ENCODE measurements around the gene RHO.
"Not testable (repeated sequence)": the region's sequence is repeated elsewhere in the genome, so short reads cannot be mapped to it uniquely, and the experiment has no call there.

The RHO gene

DNA sequence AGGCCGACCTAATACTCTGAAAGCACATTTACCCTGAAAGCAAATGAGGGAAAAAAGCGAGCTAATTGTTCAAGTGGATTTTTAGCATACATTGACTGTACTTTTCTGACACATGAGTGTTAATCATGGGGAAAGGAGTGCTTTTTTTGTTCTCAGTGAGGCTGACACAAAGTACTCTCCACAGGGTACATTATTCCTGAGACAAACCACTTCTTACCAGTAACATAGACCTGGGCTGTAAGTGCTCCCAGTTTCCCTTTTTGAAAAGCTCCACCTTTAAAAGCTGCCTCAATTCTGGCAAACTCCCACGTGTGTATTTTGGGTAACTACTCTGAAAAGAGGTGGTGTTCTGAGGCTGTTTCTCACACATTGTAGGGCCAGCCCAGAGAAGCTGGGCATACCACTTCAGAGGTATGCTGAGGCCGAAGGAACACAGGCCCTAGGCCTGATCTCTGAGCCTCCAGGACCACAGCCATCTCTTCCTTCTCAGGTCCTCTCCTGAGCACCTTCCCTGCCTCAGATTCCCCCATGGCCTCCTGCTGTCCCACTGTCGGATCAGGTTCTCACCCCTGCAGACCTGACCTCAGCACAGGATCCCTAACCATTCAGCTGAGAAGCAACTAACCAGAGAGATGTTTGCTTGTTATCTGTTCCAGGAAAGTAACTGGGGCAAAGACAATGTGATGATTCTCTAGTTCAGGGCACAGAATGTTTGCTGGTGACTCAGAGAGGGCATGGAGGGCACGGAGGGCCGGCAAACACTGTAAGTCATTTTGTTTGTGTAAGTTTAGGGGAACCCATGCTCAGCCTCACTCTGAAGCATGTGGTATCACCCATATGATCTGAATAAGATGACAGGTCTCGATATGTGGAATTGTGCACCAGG lies 29.6 kb upstream of the RHO start:
- H3K4me3 ChIP-seq (ENCODE audit: insufficient read depth, low read length, poor library complexity, severe bottlenecking); H2AFZ ChIP-seq (ENCODE audit: low read depth, low read length, severe bottlenecking); H3F3A ChIP-seq (ENCODE audit: insufficient read depth); H3K27me3 ChIP-seq (ENCODE audit: low read length); H3K79me2 ChIP-seq (ENCODE audit: insufficient read depth, low read length); H3K36me3 ChIP-seq (ENCODE audit: low read length); H3K9me2 ChIP-seq (replicated peaks; ENCODE audit: insufficient read depth, low read length); H3K9me3 ChIP-seq (ENCODE audit: insufficient read depth, low read length); H3K27ac ChIP-seq (ENCODE audit: low read depth, low read length); H3K9ac ChIP-seq (ENCODE audit: low read length); H3K4me2 ChIP-seq (ENCODE audit: low read depth, low read length, poor library complexity, severe bottlenecking); H4K20me1 ChIP-seq (ENCODE audit: low read depth, low read length): not testable (repeated sequence)

DNA sequence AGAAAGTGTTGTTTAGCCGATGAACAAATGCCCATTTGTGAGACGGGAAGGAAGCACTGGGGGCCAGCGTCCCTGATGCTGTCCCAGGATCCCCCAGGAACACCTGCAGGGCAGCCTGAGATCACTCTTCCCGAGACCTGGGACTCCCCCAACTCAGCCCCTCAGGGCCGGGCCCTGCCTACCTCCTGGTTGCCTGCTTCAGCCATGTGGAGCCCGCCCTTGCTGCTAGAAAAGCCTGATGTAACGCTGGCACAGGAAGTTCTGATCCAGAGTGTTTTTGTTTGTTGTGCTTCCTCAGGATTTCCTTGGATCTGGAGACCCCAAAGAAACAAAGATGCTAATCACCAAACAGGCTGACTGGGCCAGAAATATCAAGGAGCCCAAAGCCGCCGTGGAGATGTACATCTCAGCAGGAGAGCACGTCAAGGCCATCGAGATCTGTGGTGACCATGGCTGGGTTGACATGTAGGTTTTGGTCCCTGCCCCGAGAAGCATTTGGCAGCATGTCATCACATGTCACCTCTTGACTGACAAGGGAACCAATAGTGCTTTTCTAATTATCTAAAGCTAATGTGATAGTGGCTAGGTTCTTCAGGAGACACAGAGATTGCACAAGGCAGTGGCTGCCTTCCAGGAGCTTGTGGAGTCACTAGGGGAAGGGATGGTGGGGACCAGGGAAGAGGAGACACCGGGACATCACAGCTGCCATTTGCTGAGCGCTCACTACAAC lies 28.7 kb upstream of the RHO start:
- not testable (repeated sequence) for H2AFZ ChIP-seq (ENCODE audit: low read depth, low read length, severe bottlenecking); H3K9me2 ChIP-seq (replicated peaks; ENCODE audit: insufficient read depth, low read length); H3K4me2 ChIP-seq (ENCODE audit: low read depth, low read length, poor library complexity, severe bottlenecking); H3K4me3 ChIP-seq (ENCODE audit: insufficient read depth, low read length, poor library complexity, severe bottlenecking); H3F3A ChIP-seq (ENCODE audit: insufficient read depth); H3K36me3 ChIP-seq (ENCODE audit: low read length); H3K27me3 ChIP-seq (ENCODE audit: low read length); H3K9me3 ChIP-seq (ENCODE audit: insufficient read depth, low read length); H4K20me1 ChIP-seq (ENCODE audit: low read depth, low read length); H3K79me2 ChIP-seq (ENCODE audit: insufficient read depth, low read length); H3K9ac ChIP-seq (ENCODE audit: low read length); H3K27ac ChIP-seq (ENCODE audit: low read depth, low read length)

DNA sequence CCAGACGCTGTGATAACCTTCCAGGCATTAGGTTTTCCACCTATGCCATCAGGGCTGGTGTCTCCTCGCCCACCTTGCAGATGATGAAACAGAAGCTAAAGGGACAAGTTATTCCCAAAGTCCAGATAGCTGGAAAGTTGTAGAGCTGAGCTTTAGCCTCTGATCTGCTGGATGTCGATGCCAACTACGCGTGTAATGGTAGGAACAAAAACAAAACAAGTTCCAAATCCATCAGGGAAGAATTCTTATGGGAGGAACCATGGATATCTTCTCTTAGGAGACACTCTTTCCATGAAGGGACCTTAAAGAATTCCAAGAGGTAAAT lies 28.1 kb upstream of the RHO start:
- H3K4me3 ChIP-seq (ENCODE audit: insufficient read depth, low read length, poor library complexity, severe bottlenecking): no peak overlapping the region
- H3K9me2 ChIP-seq (replicated peaks; ENCODE audit: insufficient read depth, low read length): no peaks in the 10 kb centered on the region
- TF ChIP-seq, protein P1, sequence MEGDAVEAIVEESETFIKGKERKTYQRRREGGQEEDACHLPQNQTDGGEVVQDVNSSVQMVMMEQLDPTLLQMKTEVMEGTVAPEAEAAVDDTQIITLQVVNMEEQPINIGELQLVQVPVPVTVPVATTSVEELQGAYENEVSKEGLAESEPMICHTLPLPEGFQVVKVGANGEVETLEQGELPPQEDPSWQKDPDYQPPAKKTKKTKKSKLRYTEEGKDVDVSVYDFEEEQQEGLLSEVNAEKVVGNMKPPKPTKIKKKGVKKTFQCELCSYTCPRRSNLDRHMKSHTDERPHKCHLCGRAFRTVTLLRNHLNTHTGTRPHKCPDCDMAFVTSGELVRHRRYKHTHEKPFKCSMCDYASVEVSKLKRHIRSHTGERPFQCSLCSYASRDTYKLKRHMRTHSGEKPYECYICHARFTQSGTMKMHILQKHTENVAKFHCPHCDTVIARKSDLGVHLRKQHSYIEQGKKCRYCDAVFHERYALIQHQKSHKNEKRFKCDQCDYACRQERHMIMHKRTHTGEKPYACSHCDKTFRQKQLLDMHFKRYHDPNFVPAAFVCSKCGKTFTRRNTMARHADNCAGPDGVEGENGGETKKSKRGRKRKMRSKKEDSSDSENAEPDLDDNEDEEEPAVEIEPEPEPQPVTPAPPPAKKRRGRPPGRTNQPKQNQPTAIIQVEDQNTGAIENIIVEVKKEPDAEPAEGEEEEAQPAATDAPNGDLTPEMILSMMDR (IDR thresholded peaks at IDR 0.05; ENCODE audit: insufficient read depth, low read length, poor library complexity, severe bottlenecking): no peak
- TF ChIP-seq EZH2phosphoT487 (conservative IDR thresholded peaks at IDR 0.05; ENCODE audit: low read length): no peak
- no peaks in the 10 kb centered on the region for H4K20me1 ChIP-seq (ENCODE audit: low read depth, low read length)
- H3K79me2 ChIP-seq (ENCODE audit: insufficient read depth, low read length): no peaks in the 10 kb centered on the region
- no peak overlapping the region for H3K4me2 ChIP-seq (ENCODE audit: low read depth, low read length, poor library complexity, severe bottlenecking)
- no peaks in the 10 kb centered on the region for H3K36me3 ChIP-seq (ENCODE audit: low read length)
- no peaks in the 10 kb centered on the region for H3F3A ChIP-seq (ENCODE audit: insufficient read depth)
- no peak overlapping the region for H3K9ac ChIP-seq (ENCODE audit: low read length)
- no peak overlapping the region for H2AFZ ChIP-seq (ENCODE audit: low read depth, low read length, severe bottlenecking)
- no peaks in the 10 kb centered on the region for H3K27me3 ChIP-seq (ENCODE audit: low read length)
- no peaks in the 10 kb centered on the region for H3K9me3 ChIP-seq (ENCODE audit: insufficient read depth, low read length)
- H3K27ac ChIP-seq (ENCODE audit: low read depth, low read length): no peak overlapping the region

DNA sequence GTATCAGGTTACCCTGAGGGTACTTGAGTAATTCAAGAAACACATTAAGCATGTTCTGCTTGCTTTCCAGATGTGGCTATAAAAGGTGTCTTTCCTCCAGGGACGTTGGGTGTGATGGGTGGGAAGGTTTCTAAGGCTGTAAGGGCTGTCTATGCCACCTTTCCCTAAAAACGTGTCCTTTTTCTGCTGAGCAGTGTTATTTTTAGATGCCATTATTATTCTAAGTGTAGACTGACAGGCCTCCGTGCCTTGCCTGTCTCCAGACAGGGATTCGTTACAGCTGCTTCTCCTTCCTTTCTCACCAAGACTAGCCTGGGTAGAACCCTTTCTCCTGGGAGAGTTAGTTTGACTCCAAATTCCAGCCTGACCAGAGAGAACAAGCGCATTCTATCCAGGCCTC lies 26.8 kb upstream of the RHO start:
- H3K9ac ChIP-seq (ENCODE audit: low read length): no peak overlapping the region
- H2AFZ ChIP-seq (ENCODE audit: low read depth, low read length, severe bottlenecking): no peak overlapping the region
- H3K9me2 ChIP-seq (replicated peaks; ENCODE audit: insufficient read depth, low read length): no peaks in the 10 kb centered on the region
- no peak overlapping the region for H3K4me2 ChIP-seq (ENCODE audit: low read depth, low read length, poor library complexity, severe bottlenecking)
- H4K20me1 ChIP-seq (ENCODE audit: low read depth, low read length): no peaks in the 10 kb centered on the region
- TF ChIP-seq, protein P1 (IDR thresholded peaks at IDR 0.05; ENCODE audit: insufficient read depth, low read length, poor library complexity, severe bottlenecking): no peak
- no peak for TF ChIP-seq EZH2phosphoT487 (conservative IDR thresholded peaks at IDR 0.05; ENCODE audit: low read length)
- H3K36me3 ChIP-seq (ENCODE audit: low read length): no peaks in the 10 kb centered on the region
- no peaks in the 10 kb centered on the region for H3F3A ChIP-seq (ENCODE audit: insufficient read depth)
- H3K27me3 ChIP-seq (ENCODE audit: low read length): no peaks in the 10 kb centered on the region
- no peak overlapping the region for H3K4me3 ChIP-seq (ENCODE audit: insufficient read depth, low read length, poor library complexity, severe bottlenecking)
- no peak overlapping the region for H3K27ac ChIP-seq (ENCODE audit: low read depth, low read length)
- H3K9me3 ChIP-seq (ENCODE audit: insufficient read depth, low read length): no peaks in the 10 kb centered on the region
- no peaks in the 10 kb centered on the region for H3K79me2 ChIP-seq (ENCODE audit: insufficient read depth, low read length)
